GM18498 (cell line): ENCODE results near the gene TREH.

Source experiments
- ATAC-seq: cut with Tn5 transposase; IDR thresholded peaks from one replicate; pipeline ENCODE4 v1.9.1; 2021; ENCODE audit warnings: mild to moderate bottlenecking, moderate library complexity; ENCODE audit not compliant: unreplicated experiment

Gene TREH

DNA sequence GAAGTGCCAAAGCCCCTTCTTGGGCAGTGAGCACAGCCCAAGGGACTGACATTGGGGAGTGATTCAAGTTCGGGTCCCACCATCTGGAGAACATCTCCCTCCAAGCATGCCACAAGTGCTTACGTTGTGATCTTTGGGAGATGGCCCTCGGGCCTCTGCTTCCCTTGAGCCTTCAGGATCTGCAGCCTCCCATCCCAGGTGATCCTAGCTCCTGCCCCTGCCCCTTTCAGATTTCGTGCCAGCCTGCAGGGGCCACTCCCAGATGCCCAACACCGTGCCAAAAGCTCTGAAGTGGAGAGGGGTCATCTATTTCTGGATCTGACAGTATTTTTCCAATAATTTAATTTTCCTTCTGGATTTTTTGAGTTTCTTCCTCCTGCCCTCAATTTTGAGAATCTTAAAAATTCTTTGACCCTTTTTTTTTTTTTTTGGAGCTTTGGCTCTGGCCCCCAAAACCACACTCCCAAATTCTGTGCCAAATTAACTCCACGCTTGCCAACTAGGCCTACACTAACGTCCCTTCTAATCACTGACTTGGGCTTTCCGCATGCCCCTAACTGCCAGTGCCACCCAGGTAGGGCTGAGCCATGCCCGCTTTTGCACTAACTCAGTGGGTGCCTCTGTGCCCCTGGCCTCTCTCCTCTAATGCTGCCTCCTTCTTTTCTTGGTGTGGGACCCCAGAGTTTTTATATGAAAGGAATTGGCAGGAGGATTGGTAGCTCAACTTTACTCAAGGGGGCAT is 46.7 kb downstream of the TREH start:
- ATAC-seq: no peak

GRCh38 chr11:118631142-118631909 is 48.1 kb downstream of the TREH start:
- no peak for ATAC-seq

- ATAC-seq: no peak
Measured at GRCh38 chr11:118629761-118630661, 49.4 kb downstream of the TREH start.

DNA sequence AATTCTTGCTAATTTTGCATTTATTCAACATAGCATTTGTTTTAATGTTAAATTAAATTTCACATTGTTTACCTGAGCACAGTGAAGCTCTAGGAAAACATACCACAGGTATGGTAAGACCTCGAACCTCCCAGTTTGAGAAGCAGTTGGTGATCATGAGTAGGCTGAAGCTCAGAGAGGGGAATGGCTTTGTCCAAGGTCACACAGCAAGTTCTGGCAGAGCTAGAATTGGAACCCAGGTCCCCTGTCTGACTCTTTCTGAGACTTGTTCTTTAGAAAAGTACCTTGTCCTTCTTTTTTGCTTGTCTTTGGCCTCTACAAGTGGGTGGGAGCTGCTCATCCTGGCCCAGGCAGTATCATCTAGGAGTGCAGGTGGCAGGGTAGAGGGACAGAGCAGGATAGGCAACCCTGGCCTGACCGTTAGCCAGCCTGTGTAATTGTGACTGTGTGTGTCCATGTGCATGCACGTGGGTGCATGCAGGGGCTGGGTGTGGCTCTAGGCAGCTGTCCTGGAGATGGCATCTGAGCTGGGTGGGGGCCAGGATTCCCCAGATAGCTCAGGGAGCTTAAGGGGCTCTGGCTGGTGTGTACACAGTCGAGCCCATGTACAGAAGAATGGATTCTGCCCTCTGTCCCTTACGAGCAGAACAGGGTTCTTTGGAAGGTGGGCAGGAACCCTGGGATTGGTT is 50.4 kb downstream of the TREH start:
- ATAC-seq: no peak

GRCh38 chr11:118628432-118628831 is 51.0 kb downstream of the TREH start:
- ATAC-seq: no peak

GRCh38 chr11:118628031-118628430 is 51.4 kb downstream of the TREH start:
- ATAC-seq: no peak

DNA sequence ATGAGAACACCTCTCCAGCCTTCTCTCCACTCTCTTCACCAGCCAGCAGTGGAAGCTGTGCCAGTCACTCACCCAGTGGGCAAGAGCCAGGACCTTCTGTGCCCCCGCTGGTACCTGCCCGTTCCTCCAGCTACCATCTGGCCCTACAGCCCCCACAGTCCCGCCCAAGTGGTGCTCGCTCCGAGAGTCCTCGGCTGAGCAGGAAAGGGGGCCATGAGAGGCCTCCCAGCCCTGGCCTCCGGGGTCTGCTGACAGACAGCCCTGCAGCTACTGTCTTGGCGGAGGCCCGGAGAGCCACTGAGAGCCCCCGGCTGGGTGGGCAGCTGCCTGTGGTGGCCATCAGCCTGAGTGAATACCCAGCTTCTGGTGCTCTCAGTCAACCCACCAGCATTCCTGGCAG is 51.9 kb downstream of the TREH start:
- no peak for ATAC-seq

- ATAC-seq: no peak
Measured at GRCh38 chr11:118625976-118626375, 53.5 kb downstream of the TREH start.

DNA sequence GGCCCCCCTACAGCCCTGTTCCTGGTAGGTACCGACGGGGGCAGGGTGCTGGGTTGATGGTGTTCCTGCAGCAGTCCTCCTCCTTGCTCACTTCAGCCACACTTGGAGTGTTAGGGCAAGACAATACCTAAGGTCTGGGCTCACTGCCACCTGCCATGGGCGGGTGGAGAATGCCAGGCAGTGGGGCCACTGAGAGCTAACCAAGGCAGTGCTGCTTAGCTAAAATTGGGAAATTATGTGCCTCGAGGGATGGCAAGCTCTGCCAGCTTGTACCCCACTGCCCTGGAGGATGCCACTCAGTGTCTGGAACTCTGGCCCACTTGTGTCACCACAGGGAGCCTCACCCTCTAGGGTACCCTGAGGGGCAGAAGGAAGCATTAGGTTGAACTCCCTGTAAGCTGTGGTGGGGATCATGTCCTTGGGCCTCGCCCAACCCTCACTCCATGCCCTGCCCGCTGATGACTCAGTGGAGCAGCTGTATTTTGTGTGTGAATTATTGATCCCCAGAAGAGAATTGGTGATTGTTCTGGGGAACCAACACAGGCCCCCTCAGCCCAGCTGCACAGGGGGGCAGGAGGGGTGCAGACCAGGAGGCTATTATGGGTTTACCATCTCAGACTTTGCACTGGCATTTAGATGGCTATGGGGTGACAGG is 54.3 kb downstream of the TREH start:
- no peak for ATAC-seq

GRCh38 chr11:118623269-118623655 is 56.2 kb downstream of the TREH start:
- no peak for ATAC-seq

DNA sequence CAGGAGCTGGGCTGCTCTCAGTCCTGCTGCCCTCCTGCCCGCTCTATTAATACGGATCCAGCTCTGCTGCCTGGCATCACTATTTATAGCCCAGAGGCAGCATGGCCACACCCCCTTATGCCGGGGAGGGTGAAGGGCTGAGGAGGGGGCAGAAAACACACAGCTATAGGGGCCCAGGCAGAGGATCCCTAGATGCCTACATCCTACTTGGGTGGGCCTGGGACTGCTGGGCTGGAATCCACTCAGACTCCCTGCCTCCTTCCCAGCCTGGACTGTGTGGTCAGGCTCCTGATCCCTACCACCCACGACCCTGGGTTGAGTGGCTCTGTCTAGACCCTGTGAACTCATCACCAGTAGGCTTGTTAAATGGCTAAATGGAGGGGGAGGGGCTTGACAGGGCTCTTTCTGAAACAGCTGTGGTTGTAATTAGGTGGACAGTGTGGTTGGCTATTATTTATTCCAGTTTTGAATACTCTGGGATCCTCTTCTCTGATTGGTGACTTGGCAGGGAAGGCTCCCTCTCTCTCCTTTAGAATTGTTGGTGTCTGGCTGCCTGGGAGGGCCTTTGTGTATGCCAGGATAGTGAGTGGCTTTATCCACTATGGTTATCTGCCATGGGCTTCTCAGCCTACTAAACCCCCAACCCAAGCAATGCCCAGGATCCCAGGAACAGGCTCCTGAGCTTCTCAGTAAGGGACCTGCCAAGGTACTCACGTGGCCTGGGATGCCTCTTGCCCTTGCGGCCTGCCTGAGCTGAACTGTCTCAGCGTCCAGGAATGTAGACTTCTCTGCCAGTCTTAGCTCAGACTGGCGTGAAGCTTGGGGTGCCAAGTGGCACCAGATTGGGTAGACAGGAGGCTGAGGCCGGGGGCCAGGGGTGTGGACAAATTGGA is 56.8 kb downstream of the TREH start:
- no peak for ATAC-seq

GRCh38 chr11:118621784-118622375 is 57.6 kb downstream of the TREH start:
- no peak for ATAC-seq

GRCh38 chr11:118621071-118621783 is 58.2 kb downstream of the TREH start:
- ATAC-seq: no peak

- no peak for ATAC-seq
Measured at GRCh38 chr11:118620529-118621070, 58.9 kb downstream of the TREH start.

- no peak for ATAC-seq
Measured at GRCh38 chr11:118619444-118620197, 59.8 kb downstream of the TREH start.

GRCh38 chr11:118618991-118619375 is 60.5 kb downstream of the TREH start:
- ATAC-seq: no peak
